H7 (cell line): ENCODE data around the gene PNMA8B. TPM values are rescaled to one million over a fixed set of nuclear protein-coding genes. Genes with fewer than 3 reads are reported as not detected.

Experiments used
- DNase-seq: peaks from one replicate; pipeline ENCODE4 v3.0.0; 2012
- H3K27me3 ChIP-seq: 2 replicates; pipeline ENCODE4 v1.6.0; 2011; ENCODE audit warnings: mild to moderate bottlenecking, low read length; ENCODE audit not compliant: control insufficient read depth, insufficient read depth
- H3K36me3 ChIP-seq: replicated peaks from 2 replicates; pipeline ENCODE4 v1.5.1; 2011; ENCODE audit warnings: low read length; ENCODE audit not compliant: control insufficient read depth, insufficient read depth
- H3K4me3 ChIP-seq: 2 replicates; pipeline ENCODE4 v1.5.1; 2011; ENCODE audit warnings: low read depth, mild to moderate bottlenecking, control low read depth, low read length, moderate library complexity; ENCODE audit not compliant: insufficient read depth
- total RNA-seq: library from RNA; depleted of rRNA; stranded (reverse); fragments of >200 nt; shearing (Covaris generic); gene quantifications from 2 replicates; pipeline ENCODE4 v1.2.3, GENCODE V29; 2014

The PNMA8B gene
- total RNA-seq, 1 experiment from 2014 or later = 2.8 TPM

- DNase-seq = no peak
- H3K27me3 ChIP-seq = peaks cover 2% of the 10 kb centered on the region; the same call in 1 of the 2 replicates
- H3K36me3 ChIP-seq = peaks cover 4% of the 10 kb centered on the region
- H3K4me3 ChIP-seq = no peak overlapping the region
Measured at GRCh38 chr19:46466536-46467196, 29.0 kb downstream of the PNMA8B start.

GRCh38 chr19:46463516-46463915 lies 32.2 kb downstream of the PNMA8B start:
- no peak for DNase-seq
- H3K4me3 ChIP-seq = no peak overlapping the region
- no peaks in the 10 kb centered on the region for H3K27me3 ChIP-seq
- peaks cover 3% of the 10 kb centered on the region for H3K36me3 ChIP-seq

GRCh38 chr19:46461537-46461936 lies 34.1 kb downstream of the PNMA8B start:
- no peak for DNase-seq
- H3K36me3 ChIP-seq = no peaks in the 10 kb centered on the region
- H3K27me3 ChIP-seq = no peaks in the 10 kb centered on the region
- no peak overlapping the region for H3K4me3 ChIP-seq

GRCh38 chr19:46460981-46461380 lies 34.7 kb downstream of the PNMA8B start:
- DNase-seq = no peak
- no peak overlapping the region for H3K4me3 ChIP-seq
- no peaks in the 10 kb centered on the region for H3K27me3 ChIP-seq

GRCh38 chr19:46460055-46460454 lies 35.6 kb downstream of the PNMA8B start:
- no peak for DNase-seq
- H3K36me3 ChIP-seq = no peaks in the 10 kb centered on the region
- H3K27me3 ChIP-seq = no peaks in the 10 kb centered on the region
- no peak overlapping the region for H3K4me3 ChIP-seq

More at GRCh38 chr19:46460981-46461380, 34.7 kb downstream of the PNMA8B start:
- H3K36me3 ChIP-seq = no peaks in the 10 kb centered on the region

GRCh38 chr19:46456930-46457329 lies 38.7 kb downstream of the PNMA8B start:
- no peaks in the 10 kb centered on the region for H3K36me3 ChIP-seq
- no peak for DNase-seq
- H3K27me3 ChIP-seq = no peaks in the 10 kb centered on the region
- no peak overlapping the region for H3K4me3 ChIP-seq

- Histone ChIP-seq H3K36me3 (no peaks in the 10 kb centered on the region), H3K27me3 (no peaks in the 10 kb centered on the region), H3K4me3 (no peak overlapping the region)
- no peak for DNase-seq
Measured at GRCh38 chr19:46454244-46454643, 41.4 kb downstream of the PNMA8B start.

GRCh38 chr19:46453661-46454060 lies 42.0 kb downstream of the PNMA8B start:
- Histone ChIP-seq H3K36me3 (no peaks in the 10 kb centered on the region), H3K4me3 (no peak overlapping the region), H3K27me3 (no peaks in the 10 kb centered on the region)
- DNase-seq = no peak

- Histone ChIP-seq H3K4me3 (no peak overlapping the region), H3K36me3 (no peaks in the 10 kb centered on the region), H3K27me3 (no peaks in the 10 kb centered on the region)
- DNase-seq = no peak
Measured at GRCh38 chr19:46452186-46452585, 43.5 kb downstream of the PNMA8B start.

- Histone ChIP-seq H3K4me3 (no peak overlapping the region), H3K27me3 (no peaks in the 10 kb centered on the region), H3K36me3 (no peaks in the 10 kb centered on the region)
- DNase-seq = no peak
Measured at GRCh38 chr19:46451352-46451751, 44.3 kb downstream of the PNMA8B start.

GRCh38 chr19:46450737-46451136 lies 44.9 kb downstream of the PNMA8B start:
- H3K27me3 ChIP-seq = no peaks in the 10 kb centered on the region
- no peaks in the 10 kb centered on the region for H3K36me3 ChIP-seq
- H3K4me3 ChIP-seq = no peak overlapping the region
- no peak for DNase-seq

GRCh38 chr19:46449228-46449627 lies 46.4 kb downstream of the PNMA8B start:
- no peak for DNase-seq
- Histone ChIP-seq H3K4me3 (no peak overlapping the region), H3K27me3 (no peaks in the 10 kb centered on the region), H3K36me3 (no peaks in the 10 kb centered on the region)

- Histone ChIP-seq H3K36me3 (no peaks in the 10 kb centered on the region), H3K4me3 (no peak overlapping the region), H3K27me3 (no peaks in the 10 kb centered on the region)
- no peak for DNase-seq
Measured at GRCh38 chr19:46448601-46449000, 47.1 kb downstream of the PNMA8B start.

- no peak for DNase-seq
- H3K4me3 ChIP-seq = no peak overlapping the region
- no peaks in the 10 kb centered on the region for H3K27me3 ChIP-seq
- no peaks in the 10 kb centered on the region for H3K36me3 ChIP-seq
Measured at GRCh38 chr19:46447824-46448223, 47.8 kb downstream of the PNMA8B start.

- Histone ChIP-seq H3K4me3 (no peak overlapping the region), H3K36me3 (no peaks in the 10 kb centered on the region), H3K27me3 (no peaks in the 10 kb centered on the region)
- no peak for DNase-seq
Measured at GRCh38 chr19:46447006-46447405, 48.7 kb downstream of the PNMA8B start.

GRCh38 chr19:46446021-46446420 lies 49.6 kb downstream of the PNMA8B start:
- Histone ChIP-seq H3K27me3 (no peaks in the 10 kb centered on the region), H3K4me3 (no peak overlapping the region), H3K36me3 (no peaks in the 10 kb centered on the region)
- DNase-seq = no peak
